Tibial artery (tissue), 4 donors: ENCODE results near the gene FRMD5.
A peak's percentile ranks its signal among the peaks of the same experiment; 100 is the strongest.

Experiments used
- DNase-seq, 2 donors: peaks; one replicate each; pipeline ENCODE4 v3.0.0-alpha.2; 2019
- H3K27ac ChIP-seq, 2 donors: fragments of 200-600 bp; sonication (generic) in 1 of 2; 1 replicate in 1 of 2; 2 replicates in 1 of 2; pipeline ENCODE4 v1.5.1; 2018 to 2019; ENCODE audit warnings: mild to moderate bottlenecking in 1 of 2
- H3K27me3 ChIP-seq, 2 donors: fragments of 200-600 bp; sonication (generic) in 1 of 2; one replicate each; pipeline versions ENCODE4 v1.5.1 to v1.6.0; 2016 to 2019
- H3K36me3 ChIP-seq, 3 donors: fragments of 200-600 bp; sonication (generic) in 2 of 3; one replicate each; pipeline ENCODE4 v1.5.1; 2016 to 2019; ENCODE audit warnings: mild to moderate bottlenecking in 2 of 3
- H3K4me1 ChIP-seq, 4 donors: fragments of 200-600 bp; sonication (generic) in 2 of 4; 1 replicate in 3 of 4; 2 replicates in 1 of 4; pipeline ENCODE4 v1.5.1; 2016 to 2019
- H3K4me3 ChIP-seq, 2 donors: fragments of 200-600 bp; sonication (generic) in 1 of 2; 1 replicate in 1 of 2; 2 replicates in 1 of 2; pipeline ENCODE4 v1.5.1; 2018 to 2019; ENCODE audit warnings: mild to moderate bottlenecking in 2 of 2
- H3K9me3 ChIP-seq, 3 donors: fragments of 200-600 bp; sonication (generic) in 1 of 3; one replicate each; pipeline ENCODE4 v1.5.1; 2016 to 2019
- CTCF ChIP-seq, 2 experiments: fragments of 200-600 bp in 1 of 2; fragments of 450-650 bp in 1 of 2; IDR thresholded peaks; one replicate each; pipeline ENCODE4 v1.5.1; 2017 to 2019; ENCODE audit warnings: antibody characterized with exemption in 2 of 2, mild to moderate bottlenecking in 1 of 2, moderate library complexity in 1 of 2
- intact Hi-C: fragments of 100-400 bp; cut with DNase I; formaldehyde crosslinking; loops from one replicate; pipeline ENCODE4 v1.15.0; 2023; ENCODE audit warnings: low total_unique reads

FRMD5 gene

GRCh38 chr15:43912208-43912607, 282.9 kb downstream of the FRMD5 start:
- DNase-seq, result no peak
- peaks cover 0 to 32% (median 11%) of the 10 kb centered on the region in 4 donors for H3K4me1 ChIP-seq
- H3K4me3 ChIP-seq, result no peak overlapping the region
- H3K9me3 ChIP-seq, result no peaks in the 10 kb centered on the region
- TF ChIP-seq CTCF (IDR thresholded peaks at IDR 0.05), result no peak
- no peaks in the 10 kb centered on the region for H3K36me3 ChIP-seq
- H3K27me3 ChIP-seq, result no peaks in the 10 kb centered on the region
- peak overlapping the region in 1 of 2 donors; percentile 34 for H3K27ac ChIP-seq
- intact Hi-C loops, result no loop called here

- Histone ChIP-seq H3K27ac (no peak overlapping the region), H3K4me3 (no peak overlapping the region), H3K9me3 (no peaks in the 10 kb centered on the region), H3K4me1 (peaks cover 0 to 32% (median 11%) of the 10 kb centered on the region in 4 donors), H3K36me3 (no peaks in the 10 kb centered on the region), H3K27me3 (no peaks in the 10 kb centered on the region)
- intact Hi-C loops, result no loop called here
- TF ChIP-seq CTCF (IDR thresholded peaks at IDR 0.05), result no peak
- peak; percentile 57 to 74 for DNase-seq
These were observed 283.8 kb downstream of the FRMD5 start for GRCh38 chr15:43911235-43911781.

DNA sequence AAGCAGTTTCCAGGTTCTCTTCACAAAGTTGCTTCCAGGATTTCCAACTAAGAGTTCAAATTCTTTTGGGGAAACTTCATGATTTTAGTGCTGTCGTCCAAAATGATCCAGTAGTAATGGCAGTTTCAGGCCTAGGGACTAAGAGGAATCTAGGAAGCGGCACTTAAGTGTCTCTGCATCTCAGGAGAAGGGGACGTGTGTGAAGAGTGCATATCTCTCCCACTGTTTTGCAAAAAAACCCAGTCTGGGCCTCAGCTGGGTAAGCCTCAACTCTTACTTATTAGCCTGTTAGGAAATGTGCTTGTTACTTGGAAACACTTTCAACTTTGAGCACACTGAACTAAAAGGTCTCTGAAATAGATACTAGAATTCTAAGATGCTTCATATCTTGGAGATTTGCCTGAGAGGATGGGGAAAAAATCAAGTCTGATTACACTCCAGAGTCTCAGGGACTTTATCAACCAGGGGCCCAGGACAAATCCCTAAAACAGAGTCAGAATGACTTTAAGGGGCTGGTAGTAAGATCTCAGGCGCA, 286.5 kb downstream of the FRMD5 start:
- intact Hi-C loops, result loop anchor here (10.0 kb wide), 1 partner anchor 586 kb away; no protein-coding TSS in a partner anchor
- H3K36me3 ChIP-seq, result no peaks in the 10 kb centered on the region
- peaks cover 0 to 26% (median 10%) of the 10 kb centered on the region in 4 donors for H3K4me1 ChIP-seq
- no peak overlapping the region for H3K4me3 ChIP-seq
- no peaks in the 10 kb centered on the region for H3K27me3 ChIP-seq
- DNase-seq, result no peak
- no peaks in the 10 kb centered on the region for H3K9me3 ChIP-seq
- H3K27ac ChIP-seq, result no peak overlapping the region
- no peak for TF ChIP-seq CTCF (IDR thresholded peaks at IDR 0.05)

DNA sequence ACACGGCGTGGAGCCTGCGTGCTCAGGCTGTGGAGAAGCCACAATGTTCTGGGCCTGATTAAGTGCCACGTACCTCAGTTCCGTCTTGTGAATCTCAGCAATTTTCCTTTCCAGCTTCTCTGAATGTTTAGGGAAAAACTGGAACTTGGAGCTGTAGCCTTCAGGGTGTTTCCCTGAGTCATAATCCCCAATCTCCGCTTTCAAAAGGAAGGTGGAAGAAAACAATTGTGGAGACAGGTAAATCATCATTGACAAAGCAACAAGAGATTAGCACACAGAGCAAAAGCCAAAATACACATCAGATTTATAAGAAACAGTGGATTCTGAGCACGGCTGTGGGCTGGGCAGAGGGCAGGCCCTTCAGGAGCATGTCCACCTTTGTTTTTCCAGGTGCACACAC, 289.3 kb downstream of the FRMD5 start:
- DNase-seq, result no peak
- Histone ChIP-seq H3K27me3 (peaks cover 0 to 5% of the 10 kb centered on the region in 2 donors), H3K4me3 (no peak overlapping the region), H3K36me3 (no peaks in the 10 kb centered on the region), H3K9me3 (no peaks in the 10 kb centered on the region), H3K27ac (no peak overlapping the region), H3K4me1 (peaks cover 0 to under 1% (median 0%) of the 10 kb centered on the region in 4 donors)
- intact Hi-C loops, result loop anchor here (10.0 kb wide), 1 partner anchor 589 kb away; no protein-coding TSS in a partner anchor
- TF ChIP-seq CTCF (IDR thresholded peaks at IDR 0.05), result no peak

DNA sequence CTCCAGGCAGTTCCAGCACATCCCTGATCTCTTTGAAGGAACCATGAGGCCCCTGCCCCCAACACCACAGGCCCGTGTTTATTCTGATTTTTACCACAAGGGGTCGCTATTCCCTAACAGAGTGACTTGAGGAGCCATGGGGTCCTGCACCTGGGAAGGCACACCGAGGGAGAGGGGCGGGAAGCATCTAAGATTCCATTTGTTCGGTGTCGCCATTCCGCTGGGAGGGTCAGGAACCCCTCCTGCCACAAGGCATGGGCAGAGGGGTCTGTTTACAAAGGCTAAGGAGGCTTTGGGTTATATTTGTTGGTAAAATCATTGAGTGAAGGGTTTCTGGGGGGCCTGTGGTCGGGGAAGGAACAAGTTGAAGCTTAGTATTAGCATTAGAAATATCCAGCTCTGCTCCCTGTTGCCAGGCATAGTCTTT, 291.2 kb downstream of the FRMD5 start:
- DNase-seq, result peak in 1 of 2 donors; percentile 36

More for the DNA sequence above, 291.2 kb downstream of the FRMD5 start:
- H3K9me3 ChIP-seq, result no peaks in the 10 kb centered on the region
- H3K4me1 ChIP-seq, result no peaks in the 10 kb centered on the region
- no peak overlapping the region for H3K4me3 ChIP-seq
- peaks cover 0 to 5% of the 10 kb centered on the region in 2 donors for H3K27me3 ChIP-seq
- intact Hi-C loops, result loop anchor here (5.0 to 10.0 kb wide), 2 partner anchors 163 to 591 kb away; no protein-coding TSS in a partner anchor
- peak; percentile 74 for TF ChIP-seq CTCF (IDR thresholded peaks at IDR 0.05)
- no peak overlapping the region for H3K27ac ChIP-seq
- no peaks in the 10 kb centered on the region for H3K36me3 ChIP-seq
